Loucy (cell line): Measurements from ENCODE around the gene NOS3.

Experiments used
- H2AFZ ChIP-seq: fragments of 200-600 bp; sonication (generic); 2 replicates; pipeline ENCODE4 v1.6.0; 2016; ENCODE audit warnings: antibody characterized with exemption, mild to moderate bottlenecking, low read length, moderate library complexity
- H3F3A ChIP-seq: fragments of 200-600 bp; 2 replicates; pipeline ENCODE4 v1.6.0; 2016; ENCODE audit warnings: antibody characterized with exemption, low read depth, mild to moderate bottlenecking
- H3K27me3 ChIP-seq: fragments of 200-600 bp; sonication (generic); 2 replicates; pipeline ENCODE4 v1.6.1; 2014; ENCODE audit warnings: low read length, mild to moderate bottlenecking; ENCODE audit not compliant: insufficient read depth, poor library complexity, severe bottlenecking
- H3K36me3 ChIP-seq: fragments of 200-600 bp; sonication (generic); 2 replicates; pipeline ENCODE4 v1.6.1; 2016; ENCODE audit warnings: low read length; ENCODE audit not compliant: insufficient read depth
- H3K4me1 ChIP-seq: fragments of 200-600 bp; sonication (generic); 2 replicates; pipeline ENCODE4 v1.5.1; 2014; ENCODE audit warnings: low read length, mild to moderate bottlenecking; ENCODE audit not compliant: insufficient read depth, poor library complexity, severe bottlenecking
- H3K4me2 ChIP-seq: fragments of 200-600 bp; sonication (generic); 2 replicates; pipeline ENCODE4 v1.6.0; 2014; ENCODE audit warnings: antibody characterized with exemption, low read length, low read depth, mild to moderate bottlenecking; ENCODE audit not compliant: poor library complexity, severe bottlenecking
- H3K4me3 ChIP-seq: fragments of 200-600 bp; sonication (generic); 2 replicates; pipeline ENCODE4 v1.5.1; 2014; ENCODE audit warnings: low read length, mild to moderate bottlenecking, mixed read lengths; ENCODE audit not compliant: poor library complexity, severe bottlenecking
- H3K79me2 ChIP-seq: fragments of 200-600 bp; sonication (generic); 2 replicates; pipeline ENCODE4 v1.6.1; 2014; ENCODE audit warnings: low read length; ENCODE audit not compliant: insufficient read depth
- H3K9ac ChIP-seq: fragments of 200-600 bp; sonication (generic); 2 replicates; pipeline ENCODE4 v1.6.0; 2014; ENCODE audit warnings: mild to moderate bottlenecking, low read depth, low read length, moderate library complexity; ENCODE audit not compliant: poor library complexity, severe bottlenecking
- H3K9me2 ChIP-seq: fragments of 200-600 bp; sonication (generic); replicated peaks from 2 replicates; pipeline ENCODE4 v1.6.1; 2016; ENCODE audit warnings: low read depth, low read length, mixed read lengths
- H3K9me3 ChIP-seq: fragments of 200-600 bp; sonication (generic); 2 replicates; pipeline ENCODE4 v1.6.1; 2014; ENCODE audit warnings: mild to moderate bottlenecking, antibody characterized with exemption, low read length, low read depth; ENCODE audit not compliant: insufficient read depth
- H4K20me1 ChIP-seq: fragments of 200-600 bp; sonication (generic); 2 replicates; pipeline ENCODE4 v1.6.0; 2014; ENCODE audit warnings: antibody characterized with exemption, low read length, mild to moderate bottlenecking; ENCODE audit not compliant: insufficient read depth, poor library complexity, severe bottlenecking
- EZH2phosphoT487 ChIP-seq: fragments of 200-600 bp; IDR thresholded peaks from 2 replicates; pipeline ENCODE4 v1.6.1; 2018; ENCODE audit warnings: antibody characterized with exemption, mild to moderate bottlenecking, moderate library complexity, borderline replicate concordance
- TF ChIP-seq, protein P1 (sequence below): fragments of 200-600 bp; sonication (generic); conservative IDR thresholded peaks from 2 replicates; pipeline ENCODE4 v1.5.1; 2014; ENCODE audit warnings: mild to moderate bottlenecking, antibody characterized with exemption, low read length

NOS3 gene

DNA sequence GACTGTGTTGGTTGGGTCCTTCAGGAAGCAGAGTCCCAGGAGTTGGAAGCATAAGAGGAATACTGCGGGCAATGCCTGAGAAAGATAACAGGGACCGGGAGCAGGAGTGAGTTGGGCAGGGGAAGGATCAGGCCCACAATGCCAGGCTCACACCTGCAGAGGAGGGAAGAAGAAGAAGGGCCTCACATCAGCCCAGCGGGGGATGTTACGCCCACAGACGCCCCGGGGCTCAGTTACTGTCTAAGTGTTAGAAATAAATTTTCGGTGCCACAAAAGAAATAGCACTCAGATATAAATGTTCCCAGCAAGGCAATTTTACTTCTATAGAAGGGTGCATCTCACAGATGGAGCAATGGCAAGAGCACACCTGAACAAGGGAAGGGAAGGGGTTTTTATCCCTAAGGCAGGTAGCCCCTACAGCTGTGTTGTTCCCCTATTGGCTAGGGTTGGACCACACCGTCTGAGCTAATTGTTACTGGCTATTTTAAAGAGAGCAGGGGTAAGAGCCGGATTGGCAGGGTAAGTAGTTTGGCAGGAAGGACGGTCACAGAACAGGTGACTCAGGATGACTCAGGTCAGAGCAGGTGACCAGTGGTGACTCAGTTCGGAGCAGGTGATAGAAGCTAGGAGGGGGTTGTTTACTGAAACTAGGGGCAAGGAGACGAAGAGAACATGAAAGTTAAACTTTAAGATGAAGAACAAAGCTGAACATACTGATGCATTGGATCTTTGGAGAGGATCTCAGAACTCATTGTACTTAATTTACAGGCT lies at the start of gene NOS3:
TSS of gene NOS3 (plus strand) at position 602 of the 771 bp plus-strand sequence. CDS start 2,787 bp downstream, outside the sequence.
- no peaks in the 10 kb centered on the region for H3K27me3 ChIP-seq
- H3K4me2 ChIP-seq = no peak within 1 kb of the TSS
- H3K79me2 ChIP-seq = no peaks in the 10 kb centered on the region
- H3K4me3 ChIP-seq = no peak within 1 kb of the TSS
- no peaks in the 10 kb centered on the region; the same call in 1 of the 2 replicates for H3F3A ChIP-seq
- H3K9me2 ChIP-seq = no peaks in the 10 kb centered on the region
- H4K20me1 ChIP-seq = no peaks in the 10 kb centered on the region
- no peaks in the 10 kb centered on the region for H3K36me3 ChIP-seq
- no peak within 1 kb of the TSS for H3K9ac ChIP-seq
- H2AFZ ChIP-seq = no peak within 1 kb of the TSS
- H3K4me1 ChIP-seq = peaks cover 23% of the 10 kb centered on the region
- TF ChIP-seq, protein P1, sequence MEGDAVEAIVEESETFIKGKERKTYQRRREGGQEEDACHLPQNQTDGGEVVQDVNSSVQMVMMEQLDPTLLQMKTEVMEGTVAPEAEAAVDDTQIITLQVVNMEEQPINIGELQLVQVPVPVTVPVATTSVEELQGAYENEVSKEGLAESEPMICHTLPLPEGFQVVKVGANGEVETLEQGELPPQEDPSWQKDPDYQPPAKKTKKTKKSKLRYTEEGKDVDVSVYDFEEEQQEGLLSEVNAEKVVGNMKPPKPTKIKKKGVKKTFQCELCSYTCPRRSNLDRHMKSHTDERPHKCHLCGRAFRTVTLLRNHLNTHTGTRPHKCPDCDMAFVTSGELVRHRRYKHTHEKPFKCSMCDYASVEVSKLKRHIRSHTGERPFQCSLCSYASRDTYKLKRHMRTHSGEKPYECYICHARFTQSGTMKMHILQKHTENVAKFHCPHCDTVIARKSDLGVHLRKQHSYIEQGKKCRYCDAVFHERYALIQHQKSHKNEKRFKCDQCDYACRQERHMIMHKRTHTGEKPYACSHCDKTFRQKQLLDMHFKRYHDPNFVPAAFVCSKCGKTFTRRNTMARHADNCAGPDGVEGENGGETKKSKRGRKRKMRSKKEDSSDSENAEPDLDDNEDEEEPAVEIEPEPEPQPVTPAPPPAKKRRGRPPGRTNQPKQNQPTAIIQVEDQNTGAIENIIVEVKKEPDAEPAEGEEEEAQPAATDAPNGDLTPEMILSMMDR = no peak
- TF ChIP-seq EZH2phosphoT487 = no peak
- no peaks in the 10 kb centered on the region for H3K9me3 ChIP-seq

DNA sequence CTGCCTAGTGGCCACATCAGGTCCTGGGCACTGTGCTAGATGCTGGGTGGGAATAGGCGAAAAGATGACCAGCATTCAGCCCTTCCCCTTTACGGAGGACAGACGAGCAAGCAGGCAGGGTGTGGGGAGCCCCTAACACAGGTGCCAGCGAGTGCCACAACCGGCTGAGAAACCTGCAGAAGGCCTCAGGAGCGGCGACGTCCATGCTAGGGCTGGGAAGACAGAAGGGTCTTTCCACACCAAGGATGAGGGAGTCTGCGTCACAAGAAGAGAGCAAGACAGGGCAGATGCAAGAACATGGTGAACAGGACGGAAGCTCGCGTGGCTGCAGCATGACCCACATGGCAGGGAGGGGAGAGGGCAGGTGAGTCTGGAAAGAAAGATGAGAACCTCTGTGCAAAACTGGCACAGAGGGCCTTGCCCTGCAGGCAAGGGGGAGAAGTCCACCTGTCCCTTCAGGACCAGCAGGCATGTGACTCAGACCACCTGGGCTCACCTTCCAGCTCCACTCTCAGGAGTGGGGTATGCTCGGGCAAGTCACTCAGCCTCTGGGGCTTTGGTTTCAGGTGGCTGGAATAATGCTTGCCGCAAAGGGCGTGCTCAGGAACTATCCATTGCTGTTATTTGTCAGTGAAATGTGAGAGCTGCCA lies 49.3 kb upstream of the NOS3 start:
- Histone ChIP-seq H3K4me3 (peak overlapping the region; percentile 10), H4K20me1 (no peaks in the 10 kb centered on the region), H3K9me2 (no peaks in the 10 kb centered on the region), H3K36me3 (no peaks in the 10 kb centered on the region), H3K27me3 (no peaks in the 10 kb centered on the region), H3K79me2 (no peaks in the 10 kb centered on the region), H3K4me1 (peaks cover 79% of the 10 kb centered on the region), H3K9ac (peak overlapping the region; percentile 64), H2AFZ (no peak overlapping the region), H3K9me3 (no peaks in the 10 kb centered on the region), H3K4me2 (peak overlapping the region; percentile 58), H3F3A (peaks cover 4% of the 10 kb centered on the region; the same call in 1 of the 2 replicates)
- TF ChIP-seq, protein P1 = no peak
- no peak for TF ChIP-seq EZH2phosphoT487

DNA sequence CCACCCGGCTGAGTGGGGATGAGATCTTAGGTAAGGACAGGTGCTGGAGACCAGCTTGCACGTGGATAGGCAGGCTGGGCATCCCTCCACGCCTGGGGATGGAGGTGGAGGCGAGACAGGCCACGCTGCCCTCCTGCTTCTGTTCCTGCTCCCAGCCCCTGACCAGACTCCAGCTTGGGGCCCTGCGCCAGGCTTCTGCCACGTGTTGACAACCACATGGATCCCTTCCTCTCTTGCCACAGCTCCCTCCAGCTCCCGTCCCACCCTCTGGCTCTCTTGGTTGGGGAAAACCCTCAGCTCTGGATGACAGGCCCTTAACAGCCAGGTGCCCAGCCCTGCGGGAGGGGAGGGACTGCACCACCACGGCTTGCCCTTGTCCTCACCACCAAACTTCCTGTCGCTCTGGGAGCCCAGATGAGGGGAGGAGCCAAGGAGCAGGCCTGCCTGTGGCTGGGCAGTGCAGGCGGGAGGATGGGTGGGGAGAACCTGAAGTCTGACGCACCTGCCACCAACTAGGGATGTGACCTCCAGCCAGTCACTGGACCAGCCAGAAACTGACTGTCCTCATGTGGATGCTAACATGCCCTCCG lies 48.7 kb upstream of the NOS3 start:
- TF ChIP-seq, protein P1 = no peak
- TF ChIP-seq EZH2phosphoT487 = no peak
- no peaks in the 10 kb centered on the region for H3K36me3 ChIP-seq
- peak overlapping the region; percentile 64 for H3K9ac ChIP-seq
- H3K79me2 ChIP-seq = no peaks in the 10 kb centered on the region
- no peak overlapping the region for H2AFZ ChIP-seq
- H3K9me3 ChIP-seq = no peaks in the 10 kb centered on the region
- H3K9me2 ChIP-seq = no peaks in the 10 kb centered on the region
- peak overlapping the region; percentile 11 for H3K4me3 ChIP-seq
- H4K20me1 ChIP-seq = no peaks in the 10 kb centered on the region
- peaks cover 81% of the 10 kb centered on the region for H3K4me1 ChIP-seq
- peak overlapping the region; percentile 58 for H3K4me2 ChIP-seq
- peaks cover 4% of the 10 kb centered on the region; the same call in 1 of the 2 replicates for H3F3A ChIP-seq
- no peaks in the 10 kb centered on the region for H3K27me3 ChIP-seq
